HG02938 (cell line): ENCODE measurements around the gene RAD52.
A peak's percentile ranks its signal among the peaks of the same experiment; 100 is the strongest.
"Not testable (repeated sequence)": the region's sequence is repeated elsewhere in the genome, so short reads cannot be mapped to it uniquely, and the experiment has no call there.

Experiments
- ATAC-seq: cut with Tn5 transposase; IDR thresholded peaks from one replicate; pipeline ENCODE4 v1.9.1; 2021; ENCODE audit warnings: mild to moderate bottlenecking, moderate library complexity; ENCODE audit not compliant: unreplicated experiment

RAD52 gene

GRCh38 chr12:968545-968944, 19.1 kb upstream of the RAD52 start:
- no peak for ATAC-seq

GRCh38 chr12:967641-968040, 18.1 kb upstream of the RAD52 start:
- no peak for ATAC-seq

GRCh38 chr12:966724-967123, 17.2 kb upstream of the RAD52 start:
- ATAC-seq = no peak

GRCh38 chr12:958588-959123, 9.2 kb upstream of the RAD52 start:
- peak; percentile 64 for ATAC-seq

- ATAC-seq = no peak
Measured at GRCh38 chr12:955939-956338, 6.4 kb upstream of the RAD52 start.

- ATAC-seq = no peak
Measured at GRCh38 chr12:954741-955140, 5.2 kb upstream of the RAD52 start.

- ATAC-seq = no peak
Measured at GRCh38 chr12:953776-954175, 4.3 kb upstream of the RAD52 start.

- ATAC-seq = no peak
Measured at GRCh38 chr12:951176-951575, 1.7 kb upstream of the RAD52 start.

GRCh38 chr12:948238-948637, 1.3 kb downstream of the RAD52 start:
- ATAC-seq = no peak

- no peak for ATAC-seq
Measured at GRCh38 chr12:946631-947030, 2.9 kb downstream of the RAD52 start.

- no peak for ATAC-seq
Measured at GRCh38 chr12:946212-946611, 3.3 kb downstream of the RAD52 start.

- ATAC-seq = no peak
Measured at GRCh38 chr12:944211-944610, 5.3 kb downstream of the RAD52 start.

- no peak for ATAC-seq
Measured at GRCh38 chr12:943051-943450, 6.4 kb downstream of the RAD52 start.

- no peak for ATAC-seq
Measured at GRCh38 chr12:938810-939209, 10.7 kb downstream of the RAD52 start.

- ATAC-seq = no peak
Measured at GRCh38 chr12:936377-937345, 12.8 kb downstream of the RAD52 start.

- ATAC-seq = not testable (repeated sequence)
Measured at GRCh38 chr12:935891-936290, 13.6 kb downstream of the RAD52 start.

GRCh38 chr12:931591-931990, 17.9 kb downstream of the RAD52 start:
- ATAC-seq = no peak

GRCh38 chr12:931060-931459, 18.4 kb downstream of the RAD52 start:
- no peak for ATAC-seq

GRCh38 chr12:926641-927040, 22.9 kb downstream of the RAD52 start:
- no peak for ATAC-seq

GRCh38 chr12:922285-922684, 27.2 kb downstream of the RAD52 start:
- no peak for ATAC-seq

- ATAC-seq = no peak
Measured at GRCh38 chr12:920676-921075, 28.8 kb downstream of the RAD52 start.

GRCh38 chr12:916712-917445, 32.6 kb downstream of the RAD52 start:
- ATAC-seq = no peak
